Transverse colon (tissue), 4 donors: Measurements from ENCODE around the gene TGFBR3L. TPM values are rescaled to one million over a fixed set of nuclear protein-coding genes. Genes with fewer than 3 reads are reported as not detected.

Source experiments
- DNase-seq: peaks from one replicate; pipeline ENCODE4 v3.0.0-alpha.2; 2019
- H3K27ac ChIP-seq, 4 donors: fragments of 200-600 bp; sonication (generic); 2 replicates each; pipeline ENCODE4 v1.5.1; 2016 to 2018; ENCODE audit warnings: inconsistent platforms in 4 of 4
- H3K27me3 ChIP-seq: fragments of 200-600 bp; sonication (generic); 2 replicates; pipeline ENCODE4 v1.5.1; 2017; ENCODE audit warnings: inconsistent platforms
- H3K36me3 ChIP-seq, 4 donors: fragments of 200-600 bp; sonication (generic); 2 replicates each; pipeline ENCODE4 v1.5.1; 2017 to 2019; ENCODE audit warnings: inconsistent platforms in 4 of 4
- H3K4me1 ChIP-seq, 4 donors: fragments of 200-600 bp; sonication (generic); 2 replicates each; pipeline ENCODE4 v1.5.1; 2017 to 2020; ENCODE audit warnings: inconsistent platforms in 4 of 4
- H3K4me3 ChIP-seq, 4 donors: fragments of 200-600 bp; sonication (generic); 1 replicate in 1 of 4; 2 replicates in 3 of 4; pipeline versions ENCODE4 v1.5.1 to v1.6.1; 2017 to 2019; ENCODE audit warnings: inconsistent platforms in 4 of 4
- H3K9me3 ChIP-seq, 2 donors: fragments of 200-600 bp; sonication (generic); 2 replicates each; pipeline ENCODE4 v1.5.1; 2017 to 2019; ENCODE audit warnings: inconsistent platforms in 2 of 2
- CTCF ChIP-seq, 5 experiments: fragments of 200-600 bp in 3 of 5; fragments of 450-650 bp in 2 of 5; sonication (generic) in 3 of 5; IDR thresholded peaks; 1 replicate in 2 of 5; 2 replicates in 3 of 5; pipeline ENCODE4 v1.5.1; 2016 to 2017; ENCODE audit warnings: antibody characterized with exemption in 5 of 5, inconsistent platforms in 3 of 5, mild to moderate bottlenecking in 2 of 5, moderate library complexity in 1 of 5
- EP300 ChIP-seq: sonication (generic); formaldehyde crosslinking; IDR thresholded peaks from one replicate; pipeline ENCODE4 v1.6.1; 2017; ENCODE audit warnings: antibody characterized with exemption, low read depth
- POLR2A ChIP-seq: fragments of 450-650 bp; IDR thresholded peaks from one replicate; pipeline ENCODE4 v1.6.1; 2016; ENCODE audit warnings: antibody characterized with exemption, mild to moderate bottlenecking, moderate library complexity
- POLR2AphosphoS5 ChIP-seq, 3 donors: sonication (generic); formaldehyde crosslinking; IDR thresholded peaks; one replicate each; pipeline ENCODE4 v1.6.1; 2016; ENCODE audit warnings: antibody characterized with exemption in 3 of 3
- WGBS, 2 donors: methylation state at CpG; one replicate each; pipeline ENCODE4 v1.1.5; 2018; ENCODE audit warnings: low coverage in 1 of 2; 5-methylcytosine and 5-hydroxymethylcytosine counted together
- in situ Hi-C, 4 donors: fragments of 200-750 bp; cut with MboI; loops; one replicate each; pipeline versions ENCODE4 v1.15.0 to v1.15.1; 2017; ENCODE audit warnings: low sequenced_read_pairs in 3 of 4, low pct_ligation_motif_present in 1 of 4, low pct_unique_long_range_greater_than_20kb in 1 of 4
- intact Hi-C: fragments of 100-400 bp; cut with DNase I; formaldehyde crosslinking; loops from one replicate; pipeline ENCODE4 v1.15.1; 2023; ENCODE audit warnings: low total_unique reads
- total RNA-seq, 4 donors: library from RNA; depleted of rRNA; stranded (reverse); fragments of >200 nt; gene quantifications; one replicate each; pipeline ENCODE4 v1.1.0, GENCODE V29; 2016

Gene TGFBR3L
- total RNA-seq, 4 donors from 2014 or later = 1.4 TPM; not detected in 3

- TF ChIP-seq POLR2A = no peak
- TF ChIP-seq EP300 = no peak
- TF ChIP-seq CTCF (IDR thresholded peaks at IDR 0.05) = no peak
- no peak for TF ChIP-seq POLR2AphosphoS5 (IDR thresholded peaks at IDR 0.05)
- H3K4me3 ChIP-seq = no peak overlapping the region
- WGBS, 2 donors = 76% methylated on average over 17 of the region's 18 CpGs; no CpG with 5 or more reads in 1 of the 2 donors
- no peaks in the 10 kb centered on the region for H3K36me3 ChIP-seq
- H3K27me3 ChIP-seq = peaks cover 35% of the 10 kb centered on the region
- H3K4me1 ChIP-seq = peaks cover 0 to 5% (median 4%) of the 10 kb centered on the region in 4 donors
- in situ Hi-C loops (no loop called here), intact Hi-C loops (no loop called here)
- H3K9me3 ChIP-seq = no peaks in the 10 kb centered on the region
- no peak overlapping the region for H3K27ac ChIP-seq
- DNase-seq = no peak
Observed at GRCh38 chr19:7879111-7879807, 35.4 kb upstream of the TGFBR3L start.

GRCh38 chr19:7879836-7880235 lies 34.8 kb upstream of the TGFBR3L start:
- no peak for DNase-seq
- Histone ChIP-seq H3K27ac (no peak overlapping the region), H3K9me3 (no peaks in the 10 kb centered on the region), H3K27me3 (peaks cover 29% of the 10 kb centered on the region), H3K36me3 (no peaks in the 10 kb centered on the region), H3K4me3 (no peak overlapping the region), H3K4me1 (peaks cover 0 to under 1% (median 0%) of the 10 kb centered on the region in 4 donors)
- in situ Hi-C loops (no loop called here), intact Hi-C loops (no loop called here)
- TF ChIP-seq POLR2AphosphoS5 (IDR thresholded peaks at IDR 0.05) (no peak), CTCF (IDR thresholded peaks at IDR 0.05) (no peak), POLR2A (no peak), EP300 (no peak)
- WGBS, 2 donors = 83% methylated on average over 15 to 19 of the region's 19 CpGs

- intact Hi-C loops = no loop called here
- Histone ChIP-seq H3K4me3 (no peak overlapping the region), H3K4me1 (no peaks in the 10 kb centered on the region), H3K27me3 (peaks cover 18% of the 10 kb centered on the region), H3K9me3 (no peaks in the 10 kb centered on the region), H3K36me3 (no peaks in the 10 kb centered on the region), H3K27ac (no peak overlapping the region)
- TF ChIP-seq EP300 (no peak), CTCF (IDR thresholded peaks at IDR 0.05) (no peak), POLR2AphosphoS5 (IDR thresholded peaks at IDR 0.05) (no peak), POLR2A (no peak)
- no peak for DNase-seq
- in situ Hi-C loops = no loop called here
- WGBS, 2 donors = 89% methylated on average over 3 of the region's 3 CpGs
Observed at GRCh38 chr19:7881910-7882309, 32.7 kb upstream of the TGFBR3L start.

GRCh38 chr19:7883105-7883504 lies 31.5 kb upstream of the TGFBR3L start:
- DNase-seq = no peak
- no peak for TF ChIP-seq CTCF (IDR thresholded peaks at IDR 0.05)
- no peak for TF ChIP-seq POLR2AphosphoS5 (IDR thresholded peaks at IDR 0.05)
- no peak for TF ChIP-seq POLR2A
- TF ChIP-seq EP300 = no peak
- Histone ChIP-seq H3K4me3 (no peak overlapping the region), H3K27me3 (peaks cover 26% of the 10 kb centered on the region), H3K36me3 (no peaks in the 10 kb centered on the region), H3K9me3 (no peaks in the 10 kb centered on the region), H3K27ac (no peak overlapping the region), H3K4me1 (peaks cover 0 to 4% (median 2%) of the 10 kb centered on the region in 4 donors)
- intact Hi-C loops (no loop called here), in situ Hi-C loops (no loop called here)
- WGBS, 2 donors = 82% methylated on average over 4 of the region's 4 CpGs; no CpG with 5 or more reads in 1 of the 2 donors
